GM19452 (cell line): ENCODE data around the gene WBP2.
"Not testable (repeated sequence)": the region's sequence is repeated elsewhere in the genome, so short reads cannot be mapped to it uniquely, and the experiment has no call there.

ENCODE experiments used
- ATAC-seq: cut with Tn5 transposase; IDR thresholded peaks from one replicate; pipeline ENCODE4 v1.9.1; 2021; ENCODE audit not compliant: unreplicated experiment

Gene WBP2

GRCh38 chr17:75889454-75889853 is 34.3 kb upstream of the WBP2 start:
- ATAC-seq, result no peak

- ATAC-seq, result no peak
These were observed 33.3 kb upstream of the WBP2 start for GRCh38 chr17:75888484-75888883.

- ATAC-seq, result not testable (repeated sequence)
These were observed 30.7 kb upstream of the WBP2 start for GRCh38 chr17:75885860-75886259.

GRCh38 chr17:75885431-75885830 is 30.3 kb upstream of the WBP2 start:
- no peak for ATAC-seq

GRCh38 chr17:75881678-75882454 is 26.7 kb upstream of the WBP2 start:
- no peak for ATAC-seq

GRCh38 chr17:75880266-75880665 is 25.1 kb upstream of the WBP2 start:
- ATAC-seq, result no peak

GRCh38 chr17:75878174-75878998 is 23.3 kb upstream of the WBP2 start, which contains the start of gene TRIM47:
TRIM47 (minus strand) TSS chr17:75878581; CDS start chr17:75878548, 33 bp downstream.
- ATAC-seq, result no peak

- no peak for ATAC-seq
These were observed 22.6 kb upstream of the WBP2 start for GRCh38 chr17:75877752-75878173.

GRCh38 chr17:75876938-75877751 is 22.0 kb upstream of the WBP2 start:
- no peak for ATAC-seq

- ATAC-seq, result no peak
These were observed 21.2 kb upstream of the WBP2 start for GRCh38 chr17:75876190-75876937.

GRCh38 chr17:75875940-75876189 is 20.7 kb upstream of the WBP2 start:
- ATAC-seq, result no peak

GRCh38 chr17:75875182-75875939 is 20.2 kb upstream of the WBP2 start:
- no peak for ATAC-seq

GRCh38 chr17:75874323-75875181 is 19.4 kb upstream of the WBP2 start:
- ATAC-seq, result no peak

GRCh38 chr17:75873587-75874322 is 18.6 kb upstream of the WBP2 start:
- ATAC-seq, result no peak

- ATAC-seq, result no peak
These were observed 17.6 kb upstream of the WBP2 start for GRCh38 chr17:75872434-75873351.

- ATAC-seq, result not testable (repeated sequence)
These were observed 15.1 kb upstream of the WBP2 start for GRCh38 chr17:75870228-75870627.
